SK-N-SH treated with all-trans-retinoic acid at 6 μM for 48 hours (cell line): ENCODE measurements around the gene PPP4C.

Experiments used
- ATAC-seq: fragments of 200-7000 bp; cut with Tn5 transposase; 3 replicates; pipeline ENCODE4 v1.9.1; 2020; ENCODE audit warnings: mild to moderate bottlenecking, moderate library complexity
- ARNTL ChIP-seq: fragments of 450-650 bp; formaldehyde crosslinking; IDR thresholded peaks from 2 replicates; pipeline ENCODE4 v1.5.0; 2020; ENCODE audit warnings: low read depth, mild to moderate bottlenecking, moderate library complexity, borderline replicate concordance
- BACH2 ChIP-seq: fragments of 250-450 bp; sonication (Bioruptor Pico); IDR thresholded peaks from 2 replicates; pipeline ENCODE4 v1.9.0; 2021; ENCODE audit warnings: mild to moderate bottlenecking, borderline replicate concordance
- CSDC2 ChIP-seq: fragments of 250-450 bp; sonication (Bioruptor Pico); IDR thresholded peaks from 2 replicates; pipeline ENCODE4 v1.5.0; 2020; ENCODE audit warnings: mild to moderate bottlenecking, moderate library complexity
- ESRRG ChIP-seq: fragments of 250-450 bp; sonication (Bioruptor Pico); IDR thresholded peaks from 2 replicates; pipeline ENCODE4 v1.6.1; 2021; ENCODE audit warnings: mild to moderate bottlenecking
- GLIS3 ChIP-seq: fragments of 250-450 bp; sonication (Bioruptor Pico); IDR thresholded peaks from 2 replicates; pipeline ENCODE4 v1.5.0; 2020; ENCODE audit warnings: mild to moderate bottlenecking, moderate library complexity
- ISL1 ChIP-seq: fragments of 250-450 bp; sonication (Bioruptor Pico); IDR thresholded peaks from 2 replicates; pipeline ENCODE4 v2.1.2; 2022; ENCODE audit warnings: mild to moderate bottlenecking, moderate library complexity
- OSR1 ChIP-seq: fragments of 250-450 bp; sonication (Bioruptor Pico); IDR thresholded peaks from 2 replicates; pipeline ENCODE4 v1.8.0; 2022; ENCODE audit warnings: moderate library complexity, mild to moderate bottlenecking, inconsistent platforms
- POU6F1 ChIP-seq: fragments of 250-450 bp; sonication (Bioruptor Pico); IDR thresholded peaks from 2 replicates; pipeline ENCODE4 v1.8.0; 2021; ENCODE audit warnings: low read depth, mild to moderate bottlenecking, moderate library complexity, borderline replicate concordance
- PPARA ChIP-seq: fragments of 250-450 bp; sonication (Bioruptor Pico); IDR thresholded peaks from 2 replicates; pipeline ENCODE4 v1.5.0; 2020; ENCODE audit warnings: mild to moderate bottlenecking, borderline replicate concordance
- RARB ChIP-seq: fragments of 250-450 bp; sonication (Bioruptor Pico); IDR thresholded peaks from 2 replicates; pipeline ENCODE4 v1.8.0; 2021; ENCODE audit warnings: mild to moderate bottlenecking, moderate library complexity
- SNAI2 ChIP-seq: fragments of 250-450 bp; sonication (Bioruptor Pico); IDR thresholded peaks from 2 replicates; pipeline ENCODE4 v1.5.0; 2020; ENCODE audit warnings: mild to moderate bottlenecking, moderate library complexity
- TOX ChIP-seq: fragments of 250-450 bp; sonication (Bioruptor Pico); IDR thresholded peaks from 2 replicates; pipeline ENCODE4 v1.8.0; 2021; ENCODE audit warnings: mild to moderate bottlenecking, moderate library complexity, borderline replicate concordance
- ZC3H10 ChIP-seq: fragments of 250-450 bp; sonication (Bioruptor Pico); IDR thresholded peaks from 2 replicates; pipeline ENCODE4 v1.5.1; 2021; ENCODE audit warnings: mild to moderate bottlenecking, moderate library complexity
- ZFP3 ChIP-seq: fragments of 250-450 bp; sonication (Bioruptor Pico); IDR thresholded peaks from 2 replicates; pipeline ENCODE4 v1.5.0; 2020; ENCODE audit warnings: mild to moderate bottlenecking, moderate library complexity
- ZFP30 ChIP-seq: fragments of 450-650 bp; formaldehyde crosslinking; IDR thresholded peaks from 2 replicates; pipeline ENCODE4 v1.5.0; 2022; ENCODE audit warnings: mild to moderate bottlenecking, moderate library complexity
- ZNF565 ChIP-seq: fragments of 450-650 bp; formaldehyde crosslinking; conservative IDR thresholded peaks from 2 replicates; pipeline ENCODE4 v1.5.0; 2020; ENCODE audit warnings: low read depth, mild to moderate bottlenecking, moderate library complexity
- ZNF70 ChIP-seq: fragments of 450-650 bp; formaldehyde crosslinking; IDR thresholded peaks from 2 replicates; pipeline ENCODE4 v1.5.0; 2020; ENCODE audit warnings: mild to moderate bottlenecking, moderate library complexity
- ZNF8 ChIP-seq: fragments of 450-650 bp; formaldehyde crosslinking; IDR thresholded peaks from 2 replicates; pipeline ENCODE4 v1.5.0; 2020; ENCODE audit warnings: mild to moderate bottlenecking, moderate library complexity
- TF ChIP-seq, protein P1 (sequence below): fragments of 250-450 bp; sonication (Bioruptor Pico); IDR thresholded peaks from 2 replicates; pipeline ENCODE4 v1.5.0; 2020; ENCODE audit warnings: mild to moderate bottlenecking, moderate library complexity
- TF ChIP-seq, protein P2 (sequence below): fragments of 250-450 bp; sonication (Bioruptor Pico); IDR thresholded peaks from 2 replicates; pipeline ENCODE4 v1.5.1; 2021; ENCODE audit warnings: mild to moderate bottlenecking, moderate library complexity

Gene PPP4C

GRCh38 chr16:30053376-30054015, 22.3 kb upstream of the PPP4C start (continued):
- TF ChIP-seq ZC3H10 (CRISPR knock-in tag) = no peak
- TF ChIP-seq ESRRG (CRISPR knock-in tag) = no peak

GRCh38 chr16:30054451-30054850, 21.3 kb upstream of the PPP4C start:
- TF ChIP-seq, protein P1, sequence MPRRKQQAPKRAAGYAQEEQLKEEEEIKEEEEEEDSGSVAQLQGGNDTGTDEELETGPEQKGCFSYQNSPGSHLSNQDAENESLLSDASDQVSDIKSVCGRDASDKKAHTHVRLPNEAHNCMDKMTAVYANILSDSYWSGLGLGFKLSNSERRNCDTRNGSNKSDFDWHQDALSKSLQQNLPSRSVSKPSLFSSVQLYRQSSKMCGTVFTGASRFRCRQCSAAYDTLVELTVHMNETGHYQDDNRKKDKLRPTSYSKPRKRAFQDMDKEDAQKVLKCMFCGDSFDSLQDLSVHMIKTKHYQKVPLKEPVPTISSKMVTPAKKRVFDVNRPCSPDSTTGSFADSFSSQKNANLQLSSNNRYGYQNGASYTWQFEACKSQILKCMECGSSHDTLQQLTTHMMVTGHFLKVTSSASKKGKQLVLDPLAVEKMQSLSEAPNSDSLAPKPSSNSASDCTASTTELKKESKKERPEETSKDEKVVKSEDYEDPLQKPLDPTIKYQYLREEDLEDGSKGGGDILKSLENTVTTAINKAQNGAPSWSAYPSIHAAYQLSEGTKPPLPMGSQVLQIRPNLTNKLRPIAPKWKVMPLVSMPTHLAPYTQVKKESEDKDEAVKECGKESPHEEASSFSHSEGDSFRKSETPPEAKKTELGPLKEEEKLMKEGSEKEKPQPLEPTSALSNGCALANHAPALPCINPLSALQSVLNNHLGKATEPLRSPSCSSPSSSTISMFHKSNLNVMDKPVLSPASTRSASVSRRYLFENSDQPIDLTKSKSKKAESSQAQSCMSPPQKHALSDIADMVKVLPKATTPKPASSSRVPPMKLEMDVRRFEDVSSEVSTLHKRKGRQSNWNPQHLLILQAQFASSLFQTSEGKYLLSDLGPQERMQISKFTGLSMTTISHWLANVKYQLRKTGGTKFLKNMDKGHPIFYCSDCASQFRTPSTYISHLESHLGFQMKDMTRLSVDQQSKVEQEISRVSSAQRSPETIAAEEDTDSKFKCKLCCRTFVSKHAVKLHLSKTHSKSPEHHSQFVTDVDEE (CRISPR knock-in tag) = no peak
- TF ChIP-seq BACH2 (CRISPR knock-in tag) (no peak), ZNF70 (CRISPR knock-in tag) (no peak), ESRRG (CRISPR knock-in tag) (no peak), OSR1 (CRISPR knock-in tag) (no peak), TOX (no peak), ZC3H10 (CRISPR knock-in tag) (no peak), ZFP30 (CRISPR knock-in tag) (no peak), RARB (CRISPR knock-in tag) (no peak), ISL1 (CRISPR knock-in tag) (no peak)
- TF ChIP-seq, protein P2, sequence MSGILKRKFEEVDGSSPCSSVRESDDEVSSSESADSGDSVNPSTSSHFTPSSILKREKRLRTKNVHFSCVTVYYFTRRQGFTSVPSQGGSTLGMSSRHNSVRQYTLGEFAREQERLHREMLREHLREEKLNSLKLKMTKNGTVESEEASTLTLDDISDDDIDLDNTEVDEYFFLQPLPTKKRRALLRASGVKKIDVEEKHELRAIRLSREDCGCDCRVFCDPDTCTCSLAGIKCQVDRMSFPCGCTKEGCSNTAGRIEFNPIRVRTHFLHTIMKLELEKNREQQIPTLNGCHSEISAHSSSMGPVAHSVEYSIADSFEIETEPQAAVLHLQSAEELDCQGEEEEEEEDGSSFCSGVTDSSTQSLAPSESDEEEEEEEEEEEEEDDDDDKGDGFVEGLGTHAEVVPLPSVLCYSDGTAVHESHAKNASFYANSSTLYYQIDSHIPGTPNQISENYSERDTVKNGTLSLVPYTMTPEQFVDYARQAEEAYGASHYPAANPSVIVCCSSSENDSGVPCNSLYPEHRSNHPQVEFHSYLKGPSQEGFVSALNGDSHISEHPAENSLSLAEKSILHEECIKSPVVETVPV (CRISPR knock-in tag) = no peak
- no peak for ATAC-seq

DNA sequence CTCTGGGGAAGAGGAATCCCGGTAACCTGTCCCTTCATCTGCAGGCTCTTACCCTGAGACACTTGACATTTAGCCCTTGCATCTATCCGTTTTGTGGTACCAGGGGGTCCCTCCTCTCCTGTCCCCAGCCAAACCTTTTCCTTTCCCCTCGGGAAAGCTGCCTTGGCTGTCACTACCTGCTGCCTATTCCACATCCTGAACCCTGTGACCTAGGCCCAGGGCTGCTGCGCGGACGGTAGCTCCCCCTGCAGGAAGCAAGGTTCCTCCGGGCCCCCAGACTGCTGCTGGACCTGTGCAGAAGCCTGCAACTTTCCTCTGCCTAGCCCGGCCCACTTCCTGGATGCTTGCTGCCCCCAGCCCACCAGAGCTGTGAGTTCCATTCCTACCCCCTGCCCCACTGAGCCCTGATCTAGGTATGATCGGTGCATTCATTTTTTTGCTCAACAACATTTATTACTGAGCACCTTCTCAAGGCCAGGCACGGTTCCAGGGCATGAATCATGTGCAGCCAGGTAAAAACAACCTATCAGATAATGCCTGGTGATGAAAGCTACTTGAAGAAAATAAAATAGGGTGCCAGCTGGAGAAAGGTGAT, 20.7 kb upstream of the PPP4C start:
- TF ChIP-seq ZFP30 (CRISPR knock-in tag) = no peak
- no peak for TF ChIP-seq TOX
- TF ChIP-seq ZNF565 = no peak
- TF ChIP-seq, protein P2 (CRISPR knock-in tag) = no peak
- TF ChIP-seq CSDC2 (CRISPR knock-in tag) = no peak
- TF ChIP-seq PPARA = no peak
- TF ChIP-seq BACH2 (CRISPR knock-in tag) = no peak
- TF ChIP-seq POU6F1 (CRISPR knock-in tag) = no peak
- TF ChIP-seq ZNF70 (CRISPR knock-in tag) = no peak
- no peak for TF ChIP-seq ARNTL
- no peak for TF ChIP-seq ISL1 (CRISPR knock-in tag)
- no peak for TF ChIP-seq ESRRG (CRISPR knock-in tag)
- TF ChIP-seq SNAI2 (CRISPR knock-in tag) = no peak
- no peak for TF ChIP-seq ZFP3 (CRISPR knock-in tag)
- TF ChIP-seq GLIS3 = no peak
- TF ChIP-seq ZC3H10 (CRISPR knock-in tag) = no peak
- no peak for TF ChIP-seq RARB (CRISPR knock-in tag)
- no peak for TF ChIP-seq ZNF8 (CRISPR knock-in tag)
- TF ChIP-seq, protein P1 (CRISPR knock-in tag) = no peak
- TF ChIP-seq, all 23 proteins: peak for 0
- peak; percentile 41 for ATAC-seq
